HG02763 (cell line): ENCODE results near the gene ALG12.
"Not testable (repeated sequence)": the region's sequence is repeated elsewhere in the genome, so short reads cannot be mapped to it uniquely, and the experiment has no call there.

Experiments used
- ATAC-seq: cut with Tn5 transposase; IDR thresholded peaks from one replicate; pipeline ENCODE4 v1.9.1; 2021; ENCODE audit warnings: mild to moderate bottlenecking, moderate library complexity; ENCODE audit not compliant: unreplicated experiment

Gene ALG12

DNA sequence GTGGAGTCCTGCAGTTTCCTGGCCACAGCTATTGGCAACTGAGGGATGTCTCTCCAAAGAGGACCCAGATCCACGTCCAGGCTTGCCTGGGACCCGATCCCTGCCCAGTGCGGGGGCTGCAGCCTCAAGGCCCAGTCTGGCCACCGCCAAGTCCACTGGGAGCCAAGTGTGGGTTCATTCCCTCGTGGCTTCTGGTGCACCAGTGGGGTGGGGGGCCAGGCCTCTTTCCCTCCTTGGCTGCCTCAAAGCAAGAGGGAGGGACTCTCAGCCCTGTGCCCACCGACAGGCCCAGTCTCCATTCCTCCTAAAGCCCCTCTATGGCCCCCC, 29.0 kb upstream of the ALG12 start:
- ATAC-seq: no peak

DNA sequence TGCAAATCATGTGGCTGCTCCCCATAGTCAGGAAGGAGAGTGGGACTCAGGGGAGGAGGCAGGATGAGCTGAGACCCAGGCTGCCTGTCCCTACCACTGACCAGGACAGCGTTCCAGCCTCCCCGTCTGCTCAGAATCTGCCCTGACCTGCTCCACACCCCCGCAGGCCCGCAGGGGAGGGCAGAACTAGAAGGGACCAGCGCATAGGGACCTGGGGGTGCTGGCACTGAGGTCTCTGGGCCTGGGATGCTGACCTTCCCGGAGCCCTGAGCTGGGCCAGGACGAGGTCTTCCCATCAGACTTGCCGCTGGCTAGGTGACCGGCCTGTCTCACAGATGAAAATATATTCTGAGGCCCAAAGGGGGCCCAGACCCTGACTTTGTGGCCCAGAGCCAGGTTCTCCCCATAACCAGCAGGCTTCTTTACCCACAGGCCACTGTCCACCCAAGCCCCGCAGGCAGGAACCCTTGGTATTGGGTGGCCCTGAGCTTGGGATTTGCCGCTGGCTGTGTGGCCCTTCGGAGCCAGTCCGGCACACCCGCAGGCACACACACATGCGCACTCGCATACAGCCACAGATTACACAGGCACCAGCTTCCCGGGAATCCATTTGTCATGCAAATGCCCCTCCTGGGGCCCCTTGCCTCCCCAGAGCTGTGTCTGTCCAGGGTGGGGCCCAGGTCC, 28.5 kb upstream of the ALG12 start:
- no peak for ATAC-seq

DNA sequence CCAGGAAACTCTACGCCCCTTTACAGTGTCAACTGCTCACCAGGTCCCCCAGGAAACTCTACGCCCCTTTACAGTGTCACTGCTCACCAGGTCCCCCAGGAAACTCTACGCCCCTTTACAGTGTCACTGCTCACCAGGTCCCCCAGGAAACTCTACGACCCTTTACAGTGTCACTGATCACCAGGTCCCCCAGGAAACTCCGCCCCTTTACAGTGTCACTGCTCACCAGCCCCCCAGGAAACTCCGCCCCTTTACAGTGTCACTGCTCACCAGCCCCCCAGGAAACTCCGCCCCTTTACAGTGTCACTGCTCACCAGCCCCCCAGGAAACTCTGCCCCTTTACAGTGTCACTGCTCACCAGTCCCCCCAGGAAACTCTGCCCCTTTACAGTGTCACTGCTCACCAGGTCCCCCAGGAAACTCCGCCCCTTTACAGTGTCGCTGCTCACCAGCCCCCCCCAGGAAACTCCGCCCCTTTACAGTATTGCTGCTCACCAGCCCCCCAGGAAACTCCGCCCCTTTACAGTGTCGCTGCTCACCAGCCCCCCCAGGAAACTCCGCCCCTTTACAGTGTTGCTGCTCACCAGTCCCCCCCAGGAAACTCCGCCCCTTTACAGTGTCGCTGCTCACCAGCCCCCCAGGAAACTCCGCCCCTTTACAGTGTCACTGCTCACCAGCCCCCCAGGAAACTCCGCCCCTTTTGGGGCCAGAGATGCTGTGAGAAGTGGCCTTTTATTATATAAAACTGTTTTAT, 27.0 kb upstream of the ALG12 start:
- not testable (repeated sequence) for ATAC-seq

DNA sequence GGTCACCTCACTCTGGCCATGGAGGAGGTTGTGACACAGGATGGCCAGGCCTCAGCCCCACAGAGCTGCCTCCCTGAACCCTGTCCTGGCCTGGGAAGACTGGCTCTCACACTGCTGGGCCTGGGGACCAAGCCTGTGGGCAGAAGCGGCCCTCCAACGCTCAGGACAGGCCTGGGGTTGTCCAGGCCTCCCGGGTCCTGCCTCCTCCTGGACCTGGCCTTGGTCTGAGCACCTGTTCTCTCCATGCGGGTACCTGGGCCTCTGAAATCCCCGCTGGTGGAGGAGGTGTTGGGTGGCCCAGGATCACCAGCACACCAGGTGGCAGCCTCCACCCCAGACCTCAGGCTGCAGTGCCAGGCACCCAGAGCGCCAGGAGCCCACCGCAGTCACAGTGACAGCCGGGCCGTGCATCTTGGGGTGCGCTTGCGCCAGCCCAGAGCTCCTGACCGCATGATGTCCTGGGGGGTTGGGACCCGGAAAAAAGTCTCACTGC, 26.2 kb upstream of the ALG12 start:
- no peak for ATAC-seq

DNA sequence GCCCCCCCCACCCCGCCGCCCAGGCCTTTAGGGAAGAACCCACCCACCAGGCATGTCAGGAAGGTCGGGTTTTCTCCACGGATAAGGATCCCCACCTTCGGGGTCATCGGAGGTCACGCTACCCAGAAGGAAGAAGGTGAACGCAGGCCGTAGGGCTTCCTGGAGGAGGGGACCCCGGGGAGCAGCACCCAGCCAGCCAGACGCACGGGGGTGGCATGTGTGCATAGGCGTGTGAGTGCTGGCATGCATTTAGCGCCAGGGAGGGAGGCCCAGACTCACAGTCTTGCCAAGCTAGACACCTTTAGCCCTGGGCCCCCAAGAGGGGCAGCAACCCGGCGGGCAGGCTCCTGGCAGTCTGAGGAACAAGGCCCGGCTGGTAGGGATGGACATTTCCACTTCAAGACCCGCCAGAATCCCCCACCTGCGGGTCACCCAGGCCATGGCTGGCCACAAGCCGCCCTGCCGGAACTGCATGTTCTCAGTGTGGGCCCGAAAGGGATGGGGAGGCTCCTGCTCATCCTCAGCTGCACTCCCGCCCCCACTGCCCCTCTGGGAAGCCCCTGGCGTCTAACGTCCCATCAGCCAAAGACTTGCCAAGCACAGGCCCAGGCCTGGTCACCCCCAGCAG, 25.6 kb upstream of the ALG12 start:
- no peak for ATAC-seq

DNA sequence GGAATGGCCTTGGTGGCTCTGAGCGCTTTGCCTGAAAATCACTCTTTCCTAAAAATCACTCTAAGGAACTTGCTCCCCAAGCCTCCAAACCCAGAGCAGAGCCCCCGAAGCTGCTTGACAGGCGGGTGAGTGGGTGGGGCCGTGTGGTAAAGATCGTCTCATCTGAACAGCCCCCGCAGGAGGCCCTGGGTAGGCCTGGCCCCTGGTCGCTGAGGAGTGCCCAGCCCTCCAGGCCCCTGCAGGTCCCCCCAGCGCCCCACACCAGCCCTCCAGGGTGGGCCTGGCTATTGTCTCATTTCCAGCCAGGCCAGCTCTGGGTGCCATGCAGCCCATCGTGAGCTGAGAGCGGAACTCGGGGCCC, 25.1 kb upstream of the ALG12 start:
- no peak for ATAC-seq

DNA sequence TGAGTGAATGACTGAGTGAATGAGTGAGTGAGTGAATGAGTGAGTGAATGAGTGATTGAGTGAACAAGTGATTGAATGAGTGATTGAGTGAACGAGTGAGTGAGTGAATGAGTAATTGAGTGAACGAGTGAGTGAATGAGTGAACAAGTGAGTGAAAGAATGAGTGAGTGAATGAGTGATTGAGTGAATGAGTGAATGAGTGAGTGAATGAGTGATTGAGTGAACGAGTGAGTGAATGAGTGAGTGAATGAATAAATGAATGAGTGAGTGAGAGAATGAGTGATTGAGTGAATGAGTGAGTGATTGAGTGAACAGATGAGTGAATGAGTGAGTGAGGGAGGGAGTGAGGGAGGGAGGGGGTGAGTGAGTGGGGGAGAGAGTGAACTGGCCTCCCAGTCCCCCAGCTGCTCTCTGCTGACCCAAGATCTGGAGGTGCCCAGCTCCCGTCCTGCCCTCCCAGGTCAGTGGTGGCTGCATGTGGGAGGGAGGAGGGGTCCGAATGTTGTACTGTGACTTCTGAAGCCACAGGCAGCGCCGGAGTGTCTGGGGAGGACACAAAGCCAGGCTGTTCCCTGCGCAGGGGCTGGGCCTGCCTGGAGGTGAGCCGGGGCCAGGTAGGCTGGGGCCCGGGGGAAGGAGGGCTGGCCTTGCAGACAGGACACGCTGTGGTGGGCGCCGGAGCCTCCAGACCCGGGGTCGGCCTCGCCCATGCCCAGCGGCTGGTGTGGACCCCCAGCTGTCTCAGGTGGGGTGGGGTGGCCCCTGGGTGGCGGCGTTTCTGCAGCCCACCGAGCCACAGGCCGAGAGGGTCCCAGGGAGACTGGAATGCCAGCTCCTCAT, 24.5 kb upstream of the ALG12 start:
- no peak for ATAC-seq

DNA sequence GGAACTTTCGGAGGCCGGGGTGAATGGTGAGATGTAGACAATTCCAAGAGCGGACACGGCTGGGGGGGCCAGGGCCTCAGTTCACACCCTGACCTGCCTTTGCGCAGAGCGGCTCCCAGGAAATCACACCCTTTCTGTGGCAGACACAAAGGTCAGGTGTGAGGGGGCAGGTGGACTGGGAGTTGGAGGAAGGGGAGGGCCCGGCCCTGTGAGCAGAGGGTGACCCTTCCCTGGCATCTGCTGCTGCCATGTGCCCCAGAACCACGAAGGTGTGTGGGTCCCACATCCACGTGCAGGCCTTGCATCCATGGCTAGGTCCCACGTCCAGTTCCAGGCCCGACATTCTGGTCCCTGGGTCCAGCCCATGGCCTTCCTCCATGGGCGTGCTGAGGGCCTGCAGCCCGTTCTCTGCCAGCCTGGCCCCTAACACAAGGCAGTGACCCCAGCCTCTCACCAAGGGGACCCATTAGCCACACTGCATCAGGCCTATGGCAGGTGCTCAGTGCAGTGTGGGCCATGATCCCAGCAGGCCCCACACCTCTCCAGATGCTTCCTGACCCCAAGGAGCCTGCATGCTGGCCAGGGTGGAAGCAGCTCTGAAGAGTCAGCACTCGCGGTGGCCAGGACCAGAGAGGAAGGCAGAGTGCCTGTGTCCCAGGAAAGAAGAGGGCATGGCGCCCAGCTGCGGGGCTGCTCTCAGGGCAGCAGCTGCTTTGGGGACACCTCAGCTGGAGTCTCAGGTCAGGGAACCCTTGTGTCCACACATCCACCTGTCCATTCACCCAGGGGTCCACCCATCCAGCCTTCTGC, 23.5 kb upstream of the ALG12 start:
- ATAC-seq: no peak

DNA sequence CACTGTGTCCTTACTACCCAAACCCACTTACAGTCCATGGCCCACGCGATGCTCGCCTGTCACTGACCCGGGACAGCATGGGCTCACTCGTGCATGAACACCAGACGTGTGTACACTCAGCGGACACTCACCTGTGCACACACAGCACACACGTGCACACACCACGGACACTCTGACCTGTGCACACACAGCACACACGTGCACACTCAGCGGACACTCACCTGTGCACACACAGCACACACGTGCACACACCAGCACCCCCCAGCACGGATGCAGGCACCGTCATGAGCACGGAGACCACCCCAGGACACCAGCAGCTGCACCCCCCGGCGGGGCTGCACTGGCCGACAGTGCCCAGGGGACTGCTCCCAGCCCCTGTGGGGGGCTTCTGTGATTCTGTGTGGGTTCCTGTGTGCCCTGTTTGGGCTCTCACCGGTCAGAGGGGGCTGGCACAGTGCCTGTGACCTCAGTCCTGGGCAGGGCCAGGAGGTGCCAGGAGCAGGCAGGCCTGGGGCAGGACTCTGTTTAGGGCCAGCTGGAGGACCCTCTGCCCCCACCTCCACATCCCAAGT, 20.4 kb upstream of the ALG12 start:
- ATAC-seq: no peak

DNA sequence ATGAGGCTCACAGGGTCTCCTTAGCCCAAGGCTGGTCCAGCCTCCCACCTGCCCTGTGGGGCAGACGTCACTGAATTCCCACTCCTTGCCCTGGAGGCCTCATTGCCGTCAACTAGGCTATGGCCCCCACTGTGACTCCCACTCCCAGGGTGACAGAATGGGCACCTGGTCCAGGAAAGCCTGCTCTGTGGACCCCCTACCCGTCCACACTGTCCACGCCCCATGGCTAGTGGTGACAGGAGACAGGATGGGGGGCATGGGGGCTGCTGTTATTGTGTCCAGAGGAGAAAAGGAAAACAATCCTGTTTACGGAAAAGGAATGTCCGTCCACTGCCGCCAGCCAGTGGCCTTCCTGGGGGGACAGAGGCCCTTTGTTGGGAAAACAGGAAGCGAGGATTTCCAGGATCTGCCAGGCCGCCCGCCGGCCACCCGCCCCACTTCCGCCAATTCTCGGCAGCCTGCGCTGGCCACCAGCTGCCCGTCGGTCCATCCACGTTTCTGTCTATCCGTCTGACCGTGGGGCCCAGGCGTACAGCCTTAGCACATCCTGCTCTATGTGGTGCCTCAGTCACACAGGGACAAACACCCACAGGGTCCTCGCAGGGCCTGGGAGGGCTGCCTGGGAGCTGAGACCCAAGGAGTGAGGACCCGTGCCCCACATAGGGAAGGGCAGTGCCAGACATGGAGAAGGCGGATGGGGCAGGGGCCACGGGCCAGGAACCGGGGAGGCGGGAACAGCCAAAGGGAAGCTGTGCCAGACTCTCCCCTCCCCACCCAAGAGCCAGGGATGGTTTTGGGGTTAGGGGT, 19.7 kb upstream of the ALG12 start:
- no peak for ATAC-seq

DNA sequence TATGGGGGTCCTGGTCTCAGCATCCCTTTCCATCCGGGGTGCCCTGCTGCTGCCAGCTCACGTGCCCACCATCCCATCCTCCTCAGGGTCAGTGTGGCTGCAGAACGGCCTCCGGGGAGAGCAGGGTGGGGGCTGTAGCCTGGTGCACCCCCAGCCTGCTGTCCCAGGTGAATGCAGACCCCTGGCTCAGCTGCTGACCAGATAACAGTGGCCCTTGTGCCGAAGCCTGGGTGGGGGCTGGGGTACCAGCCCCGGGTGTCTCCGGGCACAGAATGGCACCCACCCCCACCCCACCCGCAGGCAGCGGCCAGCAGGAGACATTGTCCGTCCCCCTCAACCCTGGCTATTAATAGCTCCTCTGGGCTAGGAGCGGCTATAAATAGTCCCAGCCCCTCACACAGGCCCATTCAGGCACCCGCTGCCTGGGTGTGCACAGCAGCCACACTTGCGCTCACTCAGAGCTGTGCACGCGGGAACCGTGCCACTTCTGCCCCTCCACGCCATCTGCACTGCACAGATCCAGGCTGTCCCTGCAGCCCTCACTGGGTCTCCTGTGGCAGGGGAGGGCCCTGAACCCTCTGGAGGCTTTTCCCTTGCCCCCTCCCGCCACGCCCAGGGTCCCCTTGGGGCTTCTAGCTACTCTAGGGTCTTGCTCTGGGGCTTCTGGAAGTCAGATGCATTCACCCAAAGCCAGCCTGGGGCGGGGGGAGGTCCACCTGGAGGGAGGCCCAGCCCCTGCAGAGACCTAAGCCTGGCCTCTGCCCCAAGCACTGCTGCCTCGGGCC, 18.9 kb upstream of the ALG12 start:
- ATAC-seq: no peak

DNA sequence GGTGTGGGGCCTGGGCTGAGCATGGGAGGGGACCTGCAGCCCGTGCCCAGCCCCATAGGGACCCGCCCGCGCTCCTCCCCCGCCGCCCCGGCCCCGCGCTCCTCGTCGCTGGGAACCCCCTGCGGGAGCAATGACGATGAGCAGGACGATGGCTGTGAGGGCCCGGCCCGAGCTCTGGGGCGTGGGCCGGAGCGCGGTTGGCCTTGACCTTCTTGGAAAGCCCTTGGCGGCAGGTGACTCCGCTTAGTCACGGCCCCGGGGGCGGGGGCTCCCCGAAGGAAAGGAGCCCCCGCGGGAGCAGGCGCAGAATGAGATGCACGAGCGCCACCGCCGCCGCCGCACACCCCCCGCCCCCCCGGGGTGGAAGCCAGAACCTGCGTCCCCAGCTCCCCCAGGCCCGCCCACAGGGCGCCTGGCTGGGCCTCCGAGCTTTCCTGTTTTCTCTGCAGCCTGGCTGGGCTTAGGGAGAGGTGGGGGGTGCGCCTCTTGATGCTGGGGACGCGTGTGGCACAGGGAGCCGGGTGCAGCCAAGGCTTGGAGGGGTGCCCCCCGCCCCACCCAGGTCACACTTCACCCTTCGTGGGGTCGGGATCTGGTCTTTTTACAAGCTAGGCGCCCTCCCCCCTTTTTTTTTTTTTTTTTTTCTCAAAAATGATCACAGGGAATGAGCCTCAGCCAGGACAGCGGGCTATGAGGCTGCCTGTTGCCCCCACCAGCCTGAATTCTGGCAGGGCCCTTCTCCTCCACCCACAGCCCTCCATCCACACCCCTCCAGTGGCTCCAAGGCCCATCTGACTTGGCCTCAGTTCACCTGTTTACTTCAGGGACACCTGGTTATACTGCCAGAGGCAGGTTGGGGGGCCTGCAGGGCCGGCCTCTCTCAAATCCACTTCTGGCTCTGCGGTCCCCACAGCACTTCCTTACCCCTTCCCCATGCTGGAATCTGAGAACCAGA, 18.1 kb upstream of the ALG12 start:
- peak; percentile 68 for ATAC-seq

DNA sequence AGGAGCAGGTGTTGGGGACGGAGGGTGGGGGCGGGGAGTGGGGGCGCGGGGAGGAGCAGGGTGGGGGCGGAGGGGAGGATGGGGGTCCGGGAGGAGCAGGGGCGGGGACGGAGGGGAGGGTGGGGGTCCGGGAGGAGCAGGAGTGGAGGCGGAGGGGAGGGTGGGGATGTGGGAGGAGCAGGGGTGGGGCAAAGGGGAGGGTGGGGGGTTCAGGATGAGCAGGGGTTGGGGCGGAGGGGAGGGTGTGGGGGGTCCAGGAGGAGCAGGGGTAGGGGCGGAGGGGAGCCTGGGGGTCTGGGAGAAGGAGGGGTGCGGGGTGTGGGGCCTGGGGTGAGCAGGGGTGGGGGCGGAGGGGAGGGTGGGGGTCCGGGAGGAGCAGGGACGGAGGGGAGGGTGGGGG, 17.3 kb upstream of the ALG12 start:
- no peak for ATAC-seq

DNA sequence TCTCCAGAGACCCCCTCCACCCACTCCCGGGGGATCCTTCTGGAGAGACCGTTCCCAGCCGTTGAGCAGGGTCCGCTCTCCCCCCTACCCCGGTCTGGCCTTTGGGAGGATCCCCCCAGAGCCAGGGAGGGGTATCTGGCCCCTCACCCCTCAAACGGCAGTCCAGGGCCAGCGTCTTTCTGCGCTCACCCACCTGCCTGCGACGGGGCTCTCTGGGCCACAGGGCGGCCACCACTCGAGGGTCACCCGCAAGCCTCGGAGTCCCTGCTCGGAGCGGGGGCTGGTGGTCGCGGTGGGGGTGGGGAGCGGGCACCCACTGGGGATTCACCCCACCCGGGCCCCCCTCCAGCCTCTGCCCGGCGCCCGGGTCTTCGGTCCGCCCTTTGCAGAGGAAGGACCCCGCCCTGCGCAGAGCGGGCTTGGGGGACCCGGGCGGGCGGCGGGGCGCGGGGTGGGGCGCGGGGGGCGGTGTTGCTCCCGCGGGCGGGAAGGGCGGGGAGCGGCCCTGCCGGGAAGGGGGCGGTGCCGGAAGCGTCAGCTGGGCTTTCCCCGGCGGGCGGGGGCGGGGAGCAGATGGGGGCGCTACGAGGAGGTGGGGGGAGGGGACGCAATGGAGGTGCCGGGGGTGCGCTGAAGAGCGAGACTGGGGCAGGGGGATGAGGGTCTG, 16.8 kb upstream of the ALG12 start:
- ATAC-seq: no peak

DNA sequence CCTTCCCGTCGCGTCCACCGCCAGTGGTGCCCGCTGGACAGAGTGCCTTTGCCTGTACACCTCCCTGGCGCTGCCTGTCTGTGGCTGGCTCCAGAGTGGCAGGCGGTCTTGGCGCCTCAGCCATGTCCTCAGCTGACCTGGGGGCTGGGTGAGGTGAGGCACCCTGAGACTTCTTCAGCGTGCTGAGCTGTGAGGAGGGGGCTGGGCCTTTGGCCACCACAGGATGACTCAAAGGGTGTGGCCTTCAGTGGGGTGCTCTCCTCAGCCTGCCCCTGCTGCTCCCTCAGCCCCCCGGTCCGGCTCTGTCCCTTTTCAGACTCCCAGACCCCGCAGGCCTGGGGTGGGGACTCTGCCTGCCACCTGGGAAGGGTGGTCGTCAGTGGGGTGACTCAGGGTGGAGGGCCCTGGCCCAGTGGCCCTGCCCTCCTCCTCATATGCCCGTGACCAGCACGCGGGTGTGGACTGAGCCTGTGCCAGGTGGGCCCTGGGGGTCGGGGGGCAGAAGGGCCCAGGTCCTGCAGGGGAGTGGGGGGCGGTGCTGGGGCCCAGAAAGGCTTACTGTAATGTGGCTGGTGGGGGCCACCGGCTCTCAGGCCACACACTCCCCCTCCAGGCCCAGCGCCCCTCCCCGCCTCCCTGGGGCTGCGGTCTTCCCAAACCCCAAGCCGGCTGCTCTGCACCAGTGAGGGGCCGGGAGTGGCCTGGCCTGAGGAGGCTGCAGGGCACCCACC, 16.1 kb upstream of the ALG12 start:
- ATAC-seq: no peak
